KMS-11 (cell line): ENCODE results near the gene CWC22.

Experiments
- H2AFZ ChIP-seq: fragments of 200-600 bp; sonication (generic); 2 replicates; pipeline ENCODE4 v1.6.1; 2016; ENCODE audit warnings: antibody characterized with exemption, mixed run types, low read depth
- H3K27ac ChIP-seq: fragments of 200-600 bp; sonication (generic); 2 replicates; pipeline ENCODE4 v1.6.1; 2016; ENCODE audit warnings: mild to moderate bottlenecking, mixed run types
- H3K27me3 ChIP-seq: fragments of 200-600 bp; sonication (generic); 2 replicates; pipeline ENCODE4 v1.6.1; 2017; ENCODE audit warnings: mild to moderate bottlenecking, low read depth, mixed run types, moderate library complexity; ENCODE audit not compliant: insufficient read depth
- H3K36me3 ChIP-seq: fragments of 200-600 bp; sonication (generic); 2 replicates; pipeline ENCODE4 v1.6.1; 2017; ENCODE audit warnings: mild to moderate bottlenecking, mixed run types; ENCODE audit not compliant: insufficient read depth
- H3K4me1 ChIP-seq: fragments of 200-600 bp; sonication (generic); 2 replicates; pipeline ENCODE4 v1.6.1; 2016; ENCODE audit warnings: mild to moderate bottlenecking, low read depth, mixed run types; ENCODE audit not compliant: poor library complexity, severe bottlenecking
- H3K4me2 ChIP-seq: fragments of 200-600 bp; sonication (generic); 2 replicates; pipeline ENCODE4 v1.7.0; 2016; ENCODE audit warnings: mild to moderate bottlenecking, mixed run types
- H3K4me3 ChIP-seq: fragments of 200-600 bp; sonication (generic); IDR thresholded peaks from 2 replicates; pipeline ENCODE4 v1.6.1; 2017; ENCODE audit warnings: low read depth, low read length, mixed read lengths; ENCODE audit not compliant: insufficient read depth
- H3K79me2 ChIP-seq: fragments of 200-600 bp; sonication (generic); 2 replicates; pipeline ENCODE4 v1.6.1; 2016; ENCODE audit warnings: low read depth, mixed run types; ENCODE audit not compliant: insufficient read depth
- H3K9ac ChIP-seq: fragments of 200-600 bp; sonication (generic); 2 replicates; pipeline ENCODE4 v1.6.1; 2016; ENCODE audit warnings: mild to moderate bottlenecking, mixed run types
- H4K20me1 ChIP-seq: fragments of 200-600 bp; sonication (generic); 2 replicates; pipeline ENCODE4 v1.6.1; 2016; ENCODE audit warnings: mild to moderate bottlenecking, mixed run types; ENCODE audit not compliant: insufficient read depth
- TF ChIP-seq, protein P1 (sequence below): fragments of 200-600 bp; sonication (generic); conservative IDR thresholded peaks from 2 replicates; pipeline ENCODE4 v1.6.1; 2017; ENCODE audit warnings: low read depth, mild to moderate bottlenecking, antibody characterized with exemption, low read length, moderate library complexity, mixed read lengths

The CWC22 gene

DNA sequence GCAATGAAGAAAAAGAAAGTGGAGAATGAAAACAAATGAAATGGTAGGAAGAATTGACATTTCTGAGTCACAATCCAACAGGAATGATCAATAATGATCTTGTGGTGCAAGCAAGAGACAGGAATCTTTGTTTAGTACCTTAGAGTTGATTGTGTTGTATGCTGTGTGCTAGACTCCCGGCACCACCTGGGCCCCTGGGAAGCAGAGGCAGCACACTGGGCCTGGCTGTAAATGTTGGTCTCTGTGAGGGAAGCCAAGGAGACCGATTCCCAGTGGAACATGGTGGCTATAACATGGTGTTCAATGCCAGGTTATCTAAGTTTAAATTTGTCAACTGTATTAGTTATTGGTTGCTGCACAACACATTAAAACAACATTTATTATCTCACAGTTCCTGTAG is 9.8 kb upstream of the CWC22 start:
- Histone ChIP-seq H3K79me2 (no peaks in the 10 kb centered on the region), H3K4me3 (no peak overlapping the region), H3K27me3 (no peaks in the 10 kb centered on the region), H3K36me3 (no peaks in the 10 kb centered on the region), H3K27ac (no peak overlapping the region), H2AFZ (no peak overlapping the region), H3K4me1 (no peaks in the 10 kb centered on the region), H4K20me1 (no peaks in the 10 kb centered on the region), H3K9ac (no peak overlapping the region), H3K4me2 (no peak overlapping the region)
- TF ChIP-seq, protein P1, sequence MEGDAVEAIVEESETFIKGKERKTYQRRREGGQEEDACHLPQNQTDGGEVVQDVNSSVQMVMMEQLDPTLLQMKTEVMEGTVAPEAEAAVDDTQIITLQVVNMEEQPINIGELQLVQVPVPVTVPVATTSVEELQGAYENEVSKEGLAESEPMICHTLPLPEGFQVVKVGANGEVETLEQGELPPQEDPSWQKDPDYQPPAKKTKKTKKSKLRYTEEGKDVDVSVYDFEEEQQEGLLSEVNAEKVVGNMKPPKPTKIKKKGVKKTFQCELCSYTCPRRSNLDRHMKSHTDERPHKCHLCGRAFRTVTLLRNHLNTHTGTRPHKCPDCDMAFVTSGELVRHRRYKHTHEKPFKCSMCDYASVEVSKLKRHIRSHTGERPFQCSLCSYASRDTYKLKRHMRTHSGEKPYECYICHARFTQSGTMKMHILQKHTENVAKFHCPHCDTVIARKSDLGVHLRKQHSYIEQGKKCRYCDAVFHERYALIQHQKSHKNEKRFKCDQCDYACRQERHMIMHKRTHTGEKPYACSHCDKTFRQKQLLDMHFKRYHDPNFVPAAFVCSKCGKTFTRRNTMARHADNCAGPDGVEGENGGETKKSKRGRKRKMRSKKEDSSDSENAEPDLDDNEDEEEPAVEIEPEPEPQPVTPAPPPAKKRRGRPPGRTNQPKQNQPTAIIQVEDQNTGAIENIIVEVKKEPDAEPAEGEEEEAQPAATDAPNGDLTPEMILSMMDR = no peak

DNA sequence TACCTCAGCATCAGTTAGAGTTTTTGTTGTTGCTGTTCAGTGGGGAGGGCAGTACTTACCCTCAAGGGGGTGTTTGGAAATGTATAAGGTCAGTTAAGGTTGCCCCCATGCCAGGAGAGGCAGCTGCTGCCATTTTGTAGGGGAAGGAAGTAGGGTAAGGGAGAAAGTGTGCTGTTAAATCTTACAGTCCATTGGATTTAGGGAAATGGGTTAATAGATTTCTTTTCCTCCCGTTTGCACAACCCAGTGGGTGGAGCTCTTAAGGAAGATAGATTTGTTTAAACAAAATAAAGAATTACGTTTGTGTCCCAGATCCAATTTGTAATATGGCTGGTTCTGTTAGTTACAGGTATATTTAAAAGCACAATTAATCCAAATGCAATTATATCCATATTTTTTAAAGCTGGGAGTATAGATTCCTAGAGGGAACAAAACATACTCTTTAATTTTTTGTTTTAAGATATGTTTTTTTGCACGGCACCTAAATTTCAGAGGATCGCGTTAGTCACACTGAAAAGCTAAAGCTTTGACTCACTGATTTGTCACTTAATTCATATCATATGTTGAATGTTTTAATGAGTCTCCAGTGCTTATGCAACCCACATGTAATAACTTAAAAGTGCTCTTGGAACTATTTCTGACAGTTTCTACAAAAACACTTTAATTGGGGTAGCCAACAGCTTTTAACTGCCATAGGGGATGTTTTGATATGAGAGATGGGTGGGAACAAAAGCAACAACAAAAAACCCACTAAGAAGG is 9.0 kb upstream of the CWC22 start:
- Histone ChIP-seq H3K4me1 (no peaks in the 10 kb centered on the region), H3K4me2 (no peak overlapping the region), H3K27ac (no peak overlapping the region), H3K27me3 (no peaks in the 10 kb centered on the region), H3K79me2 (no peaks in the 10 kb centered on the region), H3K4me3 (no peak overlapping the region), H2AFZ (no peak overlapping the region), H3K9ac (no peak overlapping the region), H3K36me3 (no peaks in the 10 kb centered on the region), H4K20me1 (no peaks in the 10 kb centered on the region)
- TF ChIP-seq, protein P1 = no peak

DNA sequence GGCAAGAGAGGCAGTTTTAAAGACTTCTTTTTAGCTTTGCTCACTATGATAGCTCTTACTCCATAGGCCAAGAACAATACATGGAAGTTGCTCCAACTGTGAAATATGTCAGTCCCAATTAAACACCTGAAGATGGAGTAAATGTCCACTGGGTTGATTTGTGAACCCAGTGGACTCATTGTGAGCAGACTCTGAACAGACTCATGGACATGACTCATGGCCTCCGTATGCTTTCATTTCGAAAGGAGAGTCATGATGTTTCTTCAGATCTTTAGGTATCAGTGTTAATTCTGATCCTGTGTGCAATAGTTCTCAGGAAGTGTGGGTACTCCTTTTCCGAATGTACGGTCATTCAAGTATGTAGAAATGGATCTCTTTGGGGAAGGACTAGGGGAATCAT is 5.4 kb upstream of the CWC22 start:
- no peak overlapping the region for H2AFZ ChIP-seq
- no peak overlapping the region for H3K27ac ChIP-seq
- H4K20me1 ChIP-seq = no peaks in the 10 kb centered on the region
- peaks cover 1% of the 10 kb centered on the region for H3K4me1 ChIP-seq
- TF ChIP-seq, protein P1 = no peak
- no peaks in the 10 kb centered on the region for H3K79me2 ChIP-seq
- H3K27me3 ChIP-seq = no peaks in the 10 kb centered on the region
- H3K4me2 ChIP-seq = no peak overlapping the region
- H3K36me3 ChIP-seq = no peaks in the 10 kb centered on the region
- no peak overlapping the region for H3K9ac ChIP-seq
- no peak overlapping the region for H3K4me3 ChIP-seq

DNA sequence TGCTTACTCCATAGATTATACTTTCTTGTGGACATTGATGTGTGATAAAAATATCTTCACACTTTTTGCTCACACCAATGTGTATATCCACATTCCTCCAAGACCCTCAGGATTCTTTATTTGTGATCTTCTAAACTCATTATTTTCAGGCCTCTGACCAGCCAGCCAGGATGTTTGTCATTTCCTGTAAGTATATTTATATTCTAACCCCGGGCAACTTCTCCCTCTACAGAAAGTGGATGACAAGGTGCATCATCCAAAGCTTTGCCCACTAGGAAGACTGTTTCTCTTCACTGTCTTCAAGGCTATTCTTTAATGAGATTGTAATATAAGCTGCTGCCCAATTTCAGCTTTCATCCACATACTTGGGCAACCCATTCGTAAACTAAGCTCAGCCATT is 3.6 kb upstream of the CWC22 start:
- TF ChIP-seq, protein P1 = no peak
- H3K4me2 ChIP-seq = no peak overlapping the region
- no peak overlapping the region for H3K9ac ChIP-seq
- H2AFZ ChIP-seq = no peak overlapping the region
- H3K36me3 ChIP-seq = no peaks in the 10 kb centered on the region
- peaks cover 9% of the 10 kb centered on the region for H3K4me1 ChIP-seq
- H4K20me1 ChIP-seq = no peaks in the 10 kb centered on the region
- H3K27me3 ChIP-seq = no peaks in the 10 kb centered on the region
- H3K4me3 ChIP-seq = no peak overlapping the region
- H3K27ac ChIP-seq = no peak overlapping the region
- peaks cover 10% of the 10 kb centered on the region for H3K79me2 ChIP-seq
